HEK293T (cell line): ENCODE data around the gene SLC2A4.

Experiments
- ARNT ChIP-seq: fragments of 450-650 bp; IDR thresholded peaks from 2 replicates; pipeline ENCODE4 v1.6.1; 2017; ENCODE audit warnings: mild to moderate bottlenecking
- BHLHE40 ChIP-seq: fragments of 450-650 bp; IDR thresholded peaks from 2 replicates; pipeline ENCODE4 v1.6.1; 2016; ENCODE audit warnings: mild to moderate bottlenecking, moderate library complexity, borderline replicate concordance
- ELF4 ChIP-seq: fragments of 450-650 bp; IDR thresholded peaks from 2 replicates; pipeline ENCODE4 v1.6.1; 2017; ENCODE audit warnings: antibody characterized with exemption
- FOXA1 ChIP-seq: fragments of 450-650 bp; IDR thresholded peaks from 2 replicates; pipeline ENCODE4 v1.6.1; 2016; ENCODE audit warnings: mild to moderate bottlenecking
- FOXK2 ChIP-seq: fragments of 450-650 bp; IDR thresholded peaks from 2 replicates; pipeline ENCODE4 v1.6.1; 2016; ENCODE audit warnings: mild to moderate bottlenecking
- NFRKB ChIP-seq: fragments of 450-650 bp; IDR thresholded peaks from 2 replicates; pipeline ENCODE4 v1.6.1; 2016; ENCODE audit warnings: mild to moderate bottlenecking, moderate library complexity
- PKNOX1 ChIP-seq: fragments of 450-650 bp; IDR thresholded peaks from 2 replicates; pipeline ENCODE4 v1.6.1; 2016
- SP1 ChIP-seq: fragments of 450-650 bp; IDR thresholded peaks from 2 replicates; pipeline ENCODE4 v1.6.1; 2017
- SUZ12 ChIP-seq: fragments of 450-650 bp; IDR thresholded peaks from 2 replicates; pipeline ENCODE4 v1.6.1; 2016; ENCODE audit warnings: mild to moderate bottlenecking
- TARDBP ChIP-seq: fragments of 450-650 bp; IDR thresholded peaks from 2 replicates; pipeline ENCODE4 v1.6.1; 2016
- ZNF384 ChIP-seq: fragments of 450-650 bp; IDR thresholded peaks from 2 replicates; pipeline ENCODE4 v1.6.1; 2016

DNA sequence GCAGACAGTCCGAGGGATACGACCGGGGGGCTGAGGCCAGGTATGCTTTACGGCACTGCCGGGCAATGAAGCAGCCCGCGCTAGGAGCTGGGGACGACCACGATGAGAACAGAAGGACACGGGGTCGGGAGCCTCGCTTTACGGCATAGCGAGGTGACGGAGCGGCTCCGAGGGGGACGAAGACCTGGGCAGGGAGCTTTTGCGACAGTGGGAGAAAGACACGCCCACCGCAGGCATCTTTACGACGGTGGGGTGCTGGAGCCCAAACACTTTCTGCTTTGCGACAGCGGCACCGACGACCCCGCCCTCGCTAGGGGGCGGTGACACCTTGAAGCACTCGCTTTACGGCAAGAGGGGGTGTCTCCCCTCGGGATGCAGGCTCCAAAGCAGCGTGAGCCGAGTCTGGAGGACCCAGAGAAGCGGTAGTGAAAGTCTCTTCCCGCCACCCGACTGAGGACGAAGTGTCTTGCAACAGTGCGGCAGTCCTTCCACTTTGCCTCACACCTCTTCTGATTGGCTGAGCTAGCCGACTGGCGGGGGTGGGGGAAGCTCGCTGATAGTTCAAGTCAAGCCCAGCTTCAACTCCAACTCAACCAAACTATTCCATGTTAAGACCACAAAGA, 48.0 kb downstream of the SLC2A4 start:
- no peak for TF ChIP-seq ZNF384
- TF ChIP-seq FOXK2: no peak
- no peak for TF ChIP-seq SUZ12
- TF ChIP-seq TARDBP: no peak
- no peak for TF ChIP-seq ELF4
- no peak for TF ChIP-seq NFRKB
- peak; percentile 66; the same call in 1 of the 2 replicates for TF ChIP-seq PKNOX1
- TF ChIP-seq ARNT: no peak
- no peak for TF ChIP-seq SP1
- no peak for TF ChIP-seq BHLHE40
- TF ChIP-seq FOXA1: no peak
